ENCODE measurements around the gene ALOX12B. TPM values are rescaled to one million over a fixed set of nuclear protein-coding genes. Genes with fewer than 3 reads are reported as not detected.
"Not testable (repeated sequence)": the region's sequence is repeated elsewhere in the genome, so short reads cannot be mapped to it uniquely, and the experiment has no call there.

Gene ALOX12B
- total RNA-seq, 4 donors from 2014 or later: 131 to 246 (median 157) TPM

DNA sequence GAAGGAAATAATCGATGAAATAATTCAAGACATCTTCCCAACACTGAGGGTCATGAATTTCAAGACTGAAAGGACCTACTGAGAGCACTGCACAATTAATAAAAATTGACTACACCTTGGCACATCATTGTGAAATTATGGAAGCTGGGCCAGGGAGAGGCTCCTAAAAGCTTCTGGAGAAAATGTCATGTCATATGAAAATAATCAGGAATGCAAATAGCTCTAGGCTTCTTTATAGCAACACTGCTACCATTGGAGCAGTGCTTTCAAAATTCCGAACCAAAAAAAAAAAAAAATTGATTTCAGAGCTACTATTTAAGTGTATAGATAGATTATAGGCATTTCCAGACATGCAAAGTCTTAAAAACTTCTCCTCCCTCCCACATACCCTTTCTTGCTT, 55.1 kb downstream of the ALOX12B start:
- DNase-seq (ENCODE audit: low spot score in 2 of 2): no peak
- intact Hi-C loops (cut with DNase I; ENCODE audit: low total_unique reads): no loop called here
- WGBS, 2 donors: 66% methylated on average over 2 of the region's 2 CpGs
- H3K4me3 ChIP-seq (ENCODE audit: low read depth, poor library complexity, severe bottlenecking): no peak overlapping the region
- TF ChIP-seq, protein P1, sequence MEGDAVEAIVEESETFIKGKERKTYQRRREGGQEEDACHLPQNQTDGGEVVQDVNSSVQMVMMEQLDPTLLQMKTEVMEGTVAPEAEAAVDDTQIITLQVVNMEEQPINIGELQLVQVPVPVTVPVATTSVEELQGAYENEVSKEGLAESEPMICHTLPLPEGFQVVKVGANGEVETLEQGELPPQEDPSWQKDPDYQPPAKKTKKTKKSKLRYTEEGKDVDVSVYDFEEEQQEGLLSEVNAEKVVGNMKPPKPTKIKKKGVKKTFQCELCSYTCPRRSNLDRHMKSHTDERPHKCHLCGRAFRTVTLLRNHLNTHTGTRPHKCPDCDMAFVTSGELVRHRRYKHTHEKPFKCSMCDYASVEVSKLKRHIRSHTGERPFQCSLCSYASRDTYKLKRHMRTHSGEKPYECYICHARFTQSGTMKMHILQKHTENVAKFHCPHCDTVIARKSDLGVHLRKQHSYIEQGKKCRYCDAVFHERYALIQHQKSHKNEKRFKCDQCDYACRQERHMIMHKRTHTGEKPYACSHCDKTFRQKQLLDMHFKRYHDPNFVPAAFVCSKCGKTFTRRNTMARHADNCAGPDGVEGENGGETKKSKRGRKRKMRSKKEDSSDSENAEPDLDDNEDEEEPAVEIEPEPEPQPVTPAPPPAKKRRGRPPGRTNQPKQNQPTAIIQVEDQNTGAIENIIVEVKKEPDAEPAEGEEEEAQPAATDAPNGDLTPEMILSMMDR (IDR thresholded peaks at IDR 0.05): no peak
- no peak for TF ChIP-seq POLR2A (IDR thresholded peaks at IDR 0.05)

DNA sequence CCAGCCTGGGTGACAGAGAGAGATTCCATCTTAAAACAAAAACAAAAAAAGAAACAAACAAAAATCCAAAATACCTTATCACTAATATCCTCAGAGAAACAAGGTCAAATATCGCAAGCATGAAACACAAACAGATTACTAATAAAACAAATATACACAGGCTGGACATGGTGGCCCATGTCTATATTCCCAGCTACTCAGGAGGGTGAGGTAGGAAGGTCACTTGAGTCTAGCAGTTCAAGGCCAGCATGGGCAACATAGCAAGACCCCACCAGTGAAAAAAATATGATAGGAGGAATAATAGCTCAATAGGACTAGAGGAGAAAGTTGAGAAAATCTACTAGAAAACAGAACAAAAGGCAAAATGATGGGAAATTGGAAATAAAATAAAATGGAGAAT, 55.6 kb downstream of the ALOX12B start:
- 97 to 100% methylated on average over 1 of the region's 1 CpG for WGBS, 2 donors
- H3K4me3 ChIP-seq (ENCODE audit: low read depth, poor library complexity, severe bottlenecking): no peak overlapping the region
- no peak for TF ChIP-seq POLR2A (IDR thresholded peaks at IDR 0.05)
- TF ChIP-seq, protein P1 (IDR thresholded peaks at IDR 0.05): no peak
- intact Hi-C loops (cut with DNase I; ENCODE audit: low total_unique reads): no loop called here
- DNase-seq (ENCODE audit: low spot score in 2 of 2): no peak

DNA sequence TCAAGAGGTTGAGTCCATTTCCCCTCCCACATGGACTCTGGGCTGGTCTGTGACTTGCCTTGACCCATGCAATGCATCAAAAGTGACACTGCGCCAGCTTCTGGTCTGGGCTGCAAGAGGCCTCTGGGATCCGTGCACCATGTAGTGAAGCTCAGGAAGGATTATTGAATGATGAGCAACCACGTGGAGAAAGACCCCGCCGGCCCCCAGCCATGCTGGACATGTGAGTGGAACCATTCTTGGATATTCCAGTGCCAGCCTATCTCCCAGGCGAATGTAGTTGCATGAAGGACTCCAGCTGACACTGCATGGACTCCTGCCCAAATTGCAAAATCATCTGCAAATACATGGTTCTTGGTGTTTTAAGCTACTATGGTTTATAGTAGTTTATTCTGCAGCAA, 56.3 kb downstream of the ALOX12B start:
- no peak overlapping the region for H3K4me3 ChIP-seq (ENCODE audit: low read depth, poor library complexity, severe bottlenecking)
- peak in 1 of 2 donors; percentile 61 for DNase-seq (ENCODE audit: low spot score in 2 of 2)
- intact Hi-C loops (cut with DNase I; ENCODE audit: low total_unique reads): no loop called here
- TF ChIP-seq, protein P1 (IDR thresholded peaks at IDR 0.05): no peak
- TF ChIP-seq POLR2A (IDR thresholded peaks at IDR 0.05): no peak
- 89 to 91% methylated on average over 6 of the region's 6 CpGs for WGBS, 2 donors

DNA sequence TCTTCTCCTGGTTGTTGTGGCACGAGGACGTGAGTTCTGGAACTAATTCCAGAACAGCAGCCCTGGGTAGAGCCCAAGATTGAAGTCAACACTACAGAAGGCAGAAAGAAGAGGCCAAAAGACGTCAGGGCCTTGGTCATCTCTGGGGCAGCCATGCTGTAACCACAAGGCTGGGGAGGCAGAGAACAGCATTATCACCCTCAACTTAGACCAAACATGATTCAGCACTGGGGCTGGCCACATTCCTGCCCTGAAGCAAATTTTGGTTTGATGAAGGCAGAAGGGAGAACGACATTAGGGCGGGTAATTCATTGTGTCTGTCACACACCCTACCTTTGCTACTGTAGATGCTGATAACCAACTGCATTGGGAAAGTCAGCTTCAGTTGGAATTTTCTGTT, 58.4 kb downstream of the ALOX12B start:
- TF ChIP-seq POLR2A (IDR thresholded peaks at IDR 0.05): no peak
- TF ChIP-seq, protein P1 (IDR thresholded peaks at IDR 0.05): no peak
- WGBS, 2 donors: 57 to 67% methylated on average over 5 of the region's 5 CpGs
- no peak for DNase-seq (ENCODE audit: low spot score in 2 of 2)
- no peak overlapping the region for H3K4me3 ChIP-seq (ENCODE audit: low read depth, poor library complexity, severe bottlenecking)
- intact Hi-C loops (cut with DNase I; ENCODE audit: low total_unique reads): no loop called here

DNA sequence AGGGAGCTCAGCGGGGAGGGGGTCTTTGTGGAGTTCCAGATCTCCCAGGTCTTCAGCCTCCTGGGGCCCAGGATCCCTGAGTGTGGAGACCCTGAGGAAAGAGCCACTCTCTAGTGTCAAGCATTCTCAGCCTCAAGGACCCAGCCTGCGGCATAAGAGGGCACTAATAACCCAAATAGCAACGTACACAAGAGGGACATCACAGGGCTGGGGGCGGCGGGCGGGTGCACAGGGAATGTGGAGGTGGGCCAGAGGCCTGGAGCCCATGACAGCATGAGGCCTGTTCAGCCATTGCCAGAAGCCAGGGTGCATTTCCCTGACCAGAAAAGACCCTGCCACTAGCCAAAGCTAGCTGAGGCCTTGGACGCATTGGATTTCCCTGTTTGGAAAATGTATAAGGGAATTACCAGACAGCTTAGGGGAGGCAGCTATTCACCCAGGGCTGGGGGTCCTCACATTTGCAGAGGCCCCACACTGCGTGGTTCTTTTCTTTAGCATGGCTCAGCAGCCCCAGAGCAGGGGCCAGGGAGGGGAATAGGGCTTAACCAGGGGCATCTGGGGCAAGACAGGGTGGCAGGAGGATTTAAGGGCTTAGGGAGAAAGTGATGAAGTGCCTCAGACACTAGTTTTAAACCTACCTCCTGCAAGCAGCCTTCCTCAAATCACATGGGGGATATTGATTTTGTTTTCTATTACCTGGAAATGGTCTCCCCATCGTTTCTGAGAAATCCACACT, 62.2 kb downstream of the ALOX12B start:
- WGBS, 2 donors: 90 to 92% methylated on average over 9 of the region's 9 CpGs
- no peak overlapping the region for H3K4me3 ChIP-seq (ENCODE audit: low read depth, poor library complexity, severe bottlenecking)
- intact Hi-C loops (cut with DNase I; ENCODE audit: low total_unique reads): no loop called here

DNA sequence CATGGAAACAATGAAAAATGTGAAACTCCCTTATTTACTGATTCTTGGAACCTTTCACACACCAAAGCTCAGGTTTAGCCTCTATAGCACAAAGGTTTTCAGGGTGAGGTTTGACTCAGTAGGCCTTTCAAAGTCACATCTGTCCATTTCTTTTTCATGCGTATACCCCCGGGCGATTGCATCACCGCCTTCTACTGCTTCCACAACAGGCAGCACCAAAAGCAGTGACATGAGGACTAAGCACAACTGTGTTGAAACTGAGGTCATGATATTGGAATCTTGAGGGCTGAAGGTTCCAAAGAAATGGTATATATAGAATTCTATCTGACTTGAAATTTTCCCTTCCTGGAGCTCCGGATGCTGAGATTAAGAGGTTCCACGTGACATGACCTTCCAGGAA, 63.4 kb downstream of the ALOX12B start:
- H3K4me3 ChIP-seq (ENCODE audit: low read depth, poor library complexity, severe bottlenecking); intact Hi-C loops (cut with DNase I; ENCODE audit: low total_unique reads): not testable (repeated sequence)
- peak in 1 of 2 donors; percentile 57 for DNase-seq (ENCODE audit: low spot score in 2 of 2)
- 76 to 78% methylated on average over 6 of the region's 6 CpGs for WGBS, 2 donors

More for the DNA sequence above, 62.2 kb downstream of the ALOX12B start:
- TF ChIP-seq, protein P1 (IDR thresholded peaks at IDR 0.05): no peak
- TF ChIP-seq POLR2A (IDR thresholded peaks at IDR 0.05): no peak
- no peak for DNase-seq (ENCODE audit: low spot score in 2 of 2)

Small RNAs within 50 kb of the gene (microRNA-seq; reads per million reads assigned to microRNA genes)
- gene MIR4314 (ENCODE audit: borderline number of aligned reads in 1 of 2, borderline replicate concordance in 2 of 2): 0 reads per million in 2 donors

Other genes starting within 250 kb of the ALOX12B start
- 1 to 10 TPM in 3 of 4 donors, under 1 TPM in 1; 0.91 to 5.9 (median 3.4) TPM for gene TMEM88, start 232.7 kb downstream of the ALOX12B start, total RNA-seq
- 100 to 1,000 TPM in 1 of 4 donors, 10 to 100 TPM in 3; 56.8 to 101 (median 91.3) TPM for gene NAA38, start 230.2 kb downstream of the ALOX12B start, total RNA-seq
- gene CYB5D1, start 229.7 kb downstream of the ALOX12B start, total RNA-seq: 10 to 100 TPM in 1 of 4 donors, 1 to 10 TPM in 3; 7.0 to 14.1 (median 9.1) TPM
- 10 to 100 TPM; 36.8 to 71.1 (median 54.8) TPM for gene CHD3, start 198.9 kb downstream of the ALOX12B start, total RNA-seq
- gene RNF227, start 171.4 kb downstream of the ALOX12B start, total RNA-seq: 100 to 1,000 TPM; 111 to 202 (median 172) TPM
- under 1 TPM; 0.10 to 0.49 (median 0.24) TPM for gene KCNAB3, start 157.9 kb downstream of the ALOX12B start, total RNA-seq
- gene TRAPPC1, start 155.8 kb downstream of the ALOX12B start, total RNA-seq: 10 to 100 TPM; 39.8 to 62.5 (median 52.2) TPM
- gene CNTROB, start 155.5 kb downstream of the ALOX12B start, total RNA-seq: 10 to 100 TPM; 23.4 to 43.1 (median 27.0) TPM
- gene GUCY2D, start 85.1 kb downstream of the ALOX12B start, total RNA-seq: under 1 TPM in 1 of 4 donors, not detected in 3; 0.13 TPM
- 100 to 1,000 TPM in 1 of 4 donors, 10 to 100 TPM in 3; 13.9 to 116 (median 59.9) TPM for gene ALOX15B, start 48.7 kb downstream of the ALOX12B start, total RNA-seq
- gene ALOXE3, start 30.8 kb upstream of the ALOX12B start, total RNA-seq: 100 to 1,000 TPM in 1 of 4 donors, 10 to 100 TPM in 3; 73.8 to 143 (median 88.2) TPM
- gene HES7, start 36.4 kb upstream of the ALOX12B start, total RNA-seq: not detected
- 100 to 1,000 TPM; 197 to 545 (median 266) TPM for gene PER1, start 64.7 kb upstream of the ALOX12B start, total RNA-seq
- gene VAMP2, start 75.2 kb upstream of the ALOX12B start, total RNA-seq: 10 to 100 TPM; 43.5 to 58.9 (median 49.3) TPM
- gene TMEM107, start 88.7 kb upstream of the ALOX12B start, total RNA-seq: 10 to 100 TPM; 15.9 to 21.0 (median 17.6) TPM
- gene BORCS6, start 102.5 kb upstream of the ALOX12B start, total RNA-seq: 10 to 100 TPM; 22.0 to 26.6 (median 25.0) TPM
- 10 to 100 TPM in 2 of 4 donors, 1 to 10 TPM in 2; 3.2 to 12.9 (median 8.6) TPM for gene AURKB, start 122.9 kb upstream of the ALOX12B start, total RNA-seq
- gene CTC1, start 160.3 kb upstream of the ALOX12B start, total RNA-seq: 10 to 100 TPM; 11.2 to 32.0 (median 15.9) TPM
- gene PFAS, start 161.6 kb upstream of the ALOX12B start, total RNA-seq: 10 to 100 TPM in 3 of 4 donors, 1 to 10 TPM in 1; 6.2 to 19.0 (median 15.7) TPM
- 10 to 100 TPM; 11.4 to 18.1 (median 13.5) TPM for gene RANGRF, start 201.0 kb upstream of the ALOX12B start, total RNA-seq
- 1 to 10 TPM in 2 of 4 donors, under 1 TPM in 1, not detected in 1; 0.27 to 3.7 (median 2.6) TPM for gene SLC25A35, start 207.7 kb upstream of the ALOX12B start, total RNA-seq
- 10 to 100 TPM in 2 of 4 donors, 1 to 10 TPM in 2; 4.5 to 18.8 (median 10.0) TPM for gene ARHGEF15, start 222.5 kb upstream of the ALOX12B start, total RNA-seq

All from lower leg skin (tissue), 4 donors.